ENCODE results near the gene DOCK2.

DNA sequence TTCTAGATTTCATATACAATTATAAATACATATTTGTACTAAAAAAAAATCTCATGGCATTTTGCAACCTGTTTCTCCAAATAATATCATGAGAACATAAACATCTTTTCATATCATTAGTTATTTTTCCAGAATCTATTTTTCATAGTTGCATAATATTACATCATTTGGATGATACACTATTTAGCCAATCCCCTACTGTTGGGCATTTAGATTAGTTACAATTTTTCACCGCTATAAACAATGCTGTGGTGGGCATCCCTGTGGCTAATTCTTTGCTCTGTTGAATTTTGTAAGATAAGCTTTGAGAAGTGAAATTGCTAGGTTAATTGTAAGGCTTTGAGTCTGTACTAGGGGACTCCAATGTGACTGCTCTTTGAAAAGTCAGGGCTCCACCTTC lies 466.4 kb downstream of the DOCK2 start:
- TF ChIP-seq, protein P1, sequence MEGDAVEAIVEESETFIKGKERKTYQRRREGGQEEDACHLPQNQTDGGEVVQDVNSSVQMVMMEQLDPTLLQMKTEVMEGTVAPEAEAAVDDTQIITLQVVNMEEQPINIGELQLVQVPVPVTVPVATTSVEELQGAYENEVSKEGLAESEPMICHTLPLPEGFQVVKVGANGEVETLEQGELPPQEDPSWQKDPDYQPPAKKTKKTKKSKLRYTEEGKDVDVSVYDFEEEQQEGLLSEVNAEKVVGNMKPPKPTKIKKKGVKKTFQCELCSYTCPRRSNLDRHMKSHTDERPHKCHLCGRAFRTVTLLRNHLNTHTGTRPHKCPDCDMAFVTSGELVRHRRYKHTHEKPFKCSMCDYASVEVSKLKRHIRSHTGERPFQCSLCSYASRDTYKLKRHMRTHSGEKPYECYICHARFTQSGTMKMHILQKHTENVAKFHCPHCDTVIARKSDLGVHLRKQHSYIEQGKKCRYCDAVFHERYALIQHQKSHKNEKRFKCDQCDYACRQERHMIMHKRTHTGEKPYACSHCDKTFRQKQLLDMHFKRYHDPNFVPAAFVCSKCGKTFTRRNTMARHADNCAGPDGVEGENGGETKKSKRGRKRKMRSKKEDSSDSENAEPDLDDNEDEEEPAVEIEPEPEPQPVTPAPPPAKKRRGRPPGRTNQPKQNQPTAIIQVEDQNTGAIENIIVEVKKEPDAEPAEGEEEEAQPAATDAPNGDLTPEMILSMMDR (conservative IDR thresholded peaks at IDR 0.05; ENCODE audit: low read length): no peak
- TF ChIP-seq EZH2phosphoT487 (IDR thresholded peaks at IDR 0.05; ENCODE audit: borderline replicate concordance, low read depth, low read length): no peak

Data from OCI-LY7 (cell line).